Measurements from ENCODE around the gene SENP7. TPM values are rescaled to one million over a fixed set of nuclear protein-coding genes. Genes with fewer than 3 reads are reported as not detected.

Gene SENP7
- total RNA-seq, 1 experiment from 2014 or later: 7.9 TPM

DNA sequence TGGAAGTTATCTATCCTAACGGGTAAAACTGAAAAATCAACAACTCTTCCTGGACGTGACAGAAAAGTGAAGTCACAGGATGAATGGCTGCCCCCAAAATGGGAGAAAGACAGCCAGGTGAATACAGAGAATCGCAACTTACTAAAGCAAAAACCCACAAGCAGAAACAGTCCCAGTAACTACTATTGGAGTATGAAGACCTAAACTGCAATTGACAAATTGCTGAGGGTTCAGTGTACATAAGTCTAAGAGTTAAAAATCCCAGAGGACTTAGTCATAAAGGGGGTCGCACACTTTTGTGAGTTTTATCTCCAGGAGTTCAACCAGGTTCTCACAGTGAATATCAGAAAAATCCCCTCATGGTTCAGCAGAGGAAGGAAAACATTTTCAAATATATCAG, 135.8 kb downstream of the SENP7 start (continued):
- TF ChIP-seq, protein P1, sequence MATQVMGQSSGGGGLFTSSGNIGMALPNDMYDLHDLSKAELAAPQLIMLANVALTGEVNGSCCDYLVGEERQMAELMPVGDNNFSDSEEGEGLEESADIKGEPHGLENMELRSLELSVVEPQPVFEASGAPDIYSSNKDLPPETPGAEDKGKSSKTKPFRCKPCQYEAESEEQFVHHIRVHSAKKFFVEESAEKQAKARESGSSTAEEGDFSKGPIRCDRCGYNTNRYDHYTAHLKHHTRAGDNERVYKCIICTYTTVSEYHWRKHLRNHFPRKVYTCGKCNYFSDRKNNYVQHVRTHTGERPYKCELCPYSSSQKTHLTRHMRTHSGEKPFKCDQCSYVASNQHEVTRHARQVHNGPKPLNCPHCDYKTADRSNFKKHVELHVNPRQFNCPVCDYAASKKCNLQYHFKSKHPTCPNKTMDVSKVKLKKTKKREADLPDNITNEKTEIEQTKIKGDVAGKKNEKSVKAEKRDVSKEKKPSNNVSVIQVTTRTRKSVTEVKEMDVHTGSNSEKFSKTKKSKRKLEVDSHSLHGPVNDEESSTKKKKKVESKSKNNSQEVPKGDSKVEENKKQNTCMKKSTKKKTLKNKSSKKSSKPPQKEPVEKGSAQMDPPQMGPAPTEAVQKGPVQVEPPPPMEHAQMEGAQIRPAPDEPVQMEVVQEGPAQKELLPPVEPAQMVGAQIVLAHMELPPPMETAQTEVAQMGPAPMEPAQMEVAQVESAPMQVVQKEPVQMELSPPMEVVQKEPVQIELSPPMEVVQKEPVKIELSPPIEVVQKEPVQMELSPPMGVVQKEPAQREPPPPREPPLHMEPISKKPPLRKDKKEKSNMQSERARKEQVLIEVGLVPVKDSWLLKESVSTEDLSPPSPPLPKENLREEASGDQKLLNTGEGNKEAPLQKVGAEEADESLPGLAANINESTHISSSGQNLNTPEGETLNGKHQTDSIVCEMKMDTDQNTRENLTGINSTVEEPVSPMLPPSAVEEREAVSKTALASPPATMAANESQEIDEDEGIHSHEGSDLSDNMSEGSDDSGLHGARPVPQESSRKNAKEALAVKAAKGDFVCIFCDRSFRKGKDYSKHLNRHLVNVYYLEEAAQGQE (IDR thresholded peaks at IDR 0.05; ENCODE audit: low read depth): no peak
- TF ChIP-seq RAD21 (IDR thresholded peaks at IDR 0.05; ENCODE audit: low read depth): no peak

DNA sequence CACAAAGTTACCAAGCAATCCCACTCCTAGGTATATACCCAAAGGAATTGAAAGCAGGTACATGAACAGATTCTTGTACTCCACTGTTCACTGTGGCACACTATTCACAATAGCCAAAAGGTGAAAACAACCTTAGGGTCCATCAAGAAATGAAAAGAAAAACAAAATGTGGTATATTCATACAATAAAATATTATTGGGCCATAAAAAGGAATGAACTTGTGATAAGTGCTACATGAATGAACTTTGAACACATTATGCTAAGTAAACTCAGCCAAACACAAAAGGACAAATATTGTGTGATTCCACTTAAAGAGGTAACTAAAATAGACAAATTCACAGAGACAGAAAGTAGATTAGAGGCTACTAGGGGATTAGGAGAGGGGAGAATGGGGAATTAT, 137.4 kb downstream of the SENP7 start:
- H3K27ac ChIP-seq (ENCODE audit: low read depth, low read length): no peak overlapping the region
- intact Hi-C loops (cut with micrococcal nuclease): loop anchor here (10.0 kb wide), 2 partner anchors 471 to 771 kb away; partner anchors contain the start of gene ADGRG7
- H3K27me3 ChIP-seq (ENCODE audit: insufficient read depth, low read length): no peaks in the 10 kb centered on the region
- no peaks in the 10 kb centered on the region for H3K79me2 ChIP-seq (ENCODE audit: insufficient read depth, low read length)
- CTCF ChIA-PET: no interaction called here
- no peaks in the 10 kb centered on the region; a peak in 1 of 4 replicates for H3K9me3 ChIP-seq (ENCODE audit: control insufficient read depth in 1 of 2, insufficient read depth in 1 of 2, low read depth in 1 of 2, low read length in 2 of 2)
- no peak overlapping the region for H2AFZ ChIP-seq (ENCODE audit: low read depth, low read length, poor library complexity, severe bottlenecking)
- H3K4me3 ChIP-seq (replicated peaks in 1 of 2; ENCODE audit: low read depth in 1 of 2, low read length in 2 of 2): no peak overlapping the region
- TF ChIP-seq CBX3 (IDR thresholded peaks at IDR 0.05; ENCODE audit: low read depth): no peak
- TF ChIP-seq SIN3A (IDR thresholded peaks at IDR 0.05; ENCODE audit: low read depth): no peak
- TF ChIP-seq, protein P2, sequence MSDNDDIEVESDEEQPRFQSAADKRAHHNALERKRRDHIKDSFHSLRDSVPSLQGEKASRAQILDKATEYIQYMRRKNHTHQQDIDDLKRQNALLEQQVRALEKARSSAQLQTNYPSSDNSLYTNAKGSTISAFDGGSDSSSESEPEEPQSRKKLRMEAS (IDR thresholded peaks at IDR 0.05): no peak
- TF ChIP-seq, protein P1 (IDR thresholded peaks at IDR 0.05; ENCODE audit: low read depth): no peak
- TF ChIP-seq ZFX (IDR thresholded peaks at IDR 0.05): no peak
- TF ChIP-seq ZNF274 (IDR thresholded peaks at IDR 0.05; ENCODE audit: low read depth, low read length): no peak
- TF ChIP-seq, protein P3, sequence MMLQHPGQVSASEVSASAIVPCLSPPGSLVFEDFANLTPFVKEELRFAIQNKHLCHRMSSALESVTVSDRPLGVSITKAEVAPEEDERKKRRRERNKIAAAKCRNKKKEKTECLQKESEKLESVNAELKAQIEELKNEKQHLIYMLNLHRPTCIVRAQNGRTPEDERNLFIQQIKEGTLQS (IDR thresholded peaks at IDR 0.05): no peak
- TF ChIP-seq JUND (IDR thresholded peaks at IDR 0.05): no peak
- TF ChIP-seq EZH2 (IDR thresholded peaks at IDR 0.05): no peak
- TF ChIP-seq RAD21 (IDR thresholded peaks at IDR 0.05; ENCODE audit: low read depth): no peak
- no peaks in the 10 kb centered on the region for H3K36me3 ChIP-seq (ENCODE audit: control insufficient read depth in 1 of 2, insufficient read depth in 2 of 2, low read length in 2 of 2)
- H4K20me1 ChIP-seq (ENCODE audit: insufficient read depth): no peaks in the 10 kb centered on the region
- no peak overlapping the region for H3K4me2 ChIP-seq (ENCODE audit: low read length)
- no peak for DNase-seq (ENCODE audit: low read depth, low spot score)
- no peak overlapping the region for H3K9ac ChIP-seq (ENCODE audit: low read length)
- RAD21 ChIA-PET (ENCODE audit: low non-redundant PET in 1 of 2, low total read pairs in 2 of 2, uncharacterized antibody in 2 of 2, unreplicated experiment in 2 of 2): no interaction called here
- no peak for ATAC-seq
- POLR2A ChIA-PET: no interaction called here
- H3K9me2 ChIP-seq (ENCODE audit: insufficient read depth): no peaks in the 10 kb centered on the region
- no TSS peak for BruUV-seq (replicated peaks)
- no peaks in the 10 kb centered on the region for H3K4me1 ChIP-seq (ENCODE audit: control insufficient read depth in 1 of 2, insufficient read depth in 2 of 2, low read length in 2 of 2)
